Stimulated activated CD4-positive, alpha-beta T cell treated with anti-CD3 and anti-CD28 coated beads, Interleukin-2, amount 100 ng/mL, for 48 hours (primary cell): ENCODE measurements around the gene FLOT1.
A peak's percentile ranks its signal among the peaks of the same experiment; 100 is the strongest.
"Not testable (repeated sequence)": the region's sequence is repeated elsewhere in the genome, so short reads cannot be mapped to it uniquely, and the experiment has no call there.

ENCODE experiments used
- DNase-seq, 2 donors: peaks; one replicate each; pipeline ENCODE4 v3.0.0-alpha.2; 2020

Gene FLOT1

GRCh38 chr6:30766461-30767157 is 24.1 kb upstream of the FLOT1 start:
- no peak for DNase-seq

- not testable (repeated sequence) for DNase-seq
Observed at GRCh38 chr6:30765495-30765894, 23.0 kb upstream of the FLOT1 start.

GRCh38 chr6:30764490-30765043 is 22.1 kb upstream of the FLOT1 start:
- DNase-seq, result not testable (repeated sequence)

GRCh38 chr6:30763618-30764489 is 21.4 kb upstream of the FLOT1 start:
- DNase-seq, result no peak

- no peak for DNase-seq
Observed at GRCh38 chr6:30763155-30763617, 20.7 kb upstream of the FLOT1 start.

GRCh38 chr6:30761791-30762429 is 19.4 kb upstream of the FLOT1 start:
- DNase-seq, result no peak

- DNase-seq, result no peak
Observed at GRCh38 chr6:30760549-30760948, 18.1 kb upstream of the FLOT1 start.

GRCh38 chr6:30759575-30760239 is 17.2 kb upstream of the FLOT1 start:
- no peak for DNase-seq

GRCh38 chr6:30757261-30757904 is 14.9 kb upstream of the FLOT1 start:
- no peak for DNase-seq

- DNase-seq, result not testable (repeated sequence)
Observed at GRCh38 chr6:30756405-30757003, 14.0 kb upstream of the FLOT1 start.

GRCh38 chr6:30754631-30755030 is 12.1 kb upstream of the FLOT1 start:
- DNase-seq, result no peak

GRCh38 chr6:30752157-30752927 is 9.9 kb upstream of the FLOT1 start:
- no peak for DNase-seq

GRCh38 chr6:30750379-30750668 is 7.8 kb upstream of the FLOT1 start:
- no peak for DNase-seq

GRCh38 chr6:30749554-30750378 is 7.3 kb upstream of the FLOT1 start:
- DNase-seq, result no peak

- no peak for DNase-seq
Observed at GRCh38 chr6:30748851-30749540, 6.5 kb upstream of the FLOT1 start.

- DNase-seq, result no peak
Observed at GRCh38 chr6:30747902-30748769, 5.6 kb upstream of the FLOT1 start.

- DNase-seq, result no peak
Observed at GRCh38 chr6:30747300-30747687, 4.8 kb upstream of the FLOT1 start.

- DNase-seq, result peak; percentile 84 to 85
Observed at GRCh38 chr6:30744054-30744805, 1.7 kb upstream of the FLOT1 start, which contains the start of gene IER3. Gene IER3 (minus strand): TSS chr6:30744547. CDS start chr6:30744518, 29 bp downstream.
